Measurements from ENCODE around the gene KRTAP22-1. TPM values are rescaled to one million over a fixed set of nuclear protein-coding genes. Genes with fewer than 3 reads are reported as not detected.

Gene KRTAP22-1
- total and polyA plus RNA-seq, 2 of the 8 experiments (the other 6 are each of a cell fraction or from before 2014, with no cell fraction given) = not detected

DNA sequence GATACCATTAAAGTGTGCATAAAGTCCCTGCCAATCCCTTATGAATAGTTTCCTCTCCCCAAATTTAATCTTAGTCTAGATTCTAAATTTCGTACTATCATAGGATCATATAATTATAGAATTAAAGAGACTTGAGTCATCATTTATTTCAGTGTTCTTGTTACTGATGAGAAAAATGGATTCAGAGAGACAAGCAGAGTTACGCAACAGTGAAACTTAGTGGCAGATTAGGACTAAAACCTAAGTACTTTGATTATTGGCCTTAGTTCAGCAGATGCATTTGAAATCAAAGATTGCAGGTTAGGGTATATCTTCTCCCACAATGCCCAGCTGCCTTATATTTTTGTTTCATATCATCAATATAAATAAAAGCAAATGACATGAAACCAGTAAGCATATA is 38.9 kb upstream of the KRTAP22-1 start:
- Histone ChIP-seq H3K27ac (ENCODE audit: low read depth, low read length) (no peak overlapping the region), H3K9me3 (ENCODE audit: insufficient read depth in 2 of 2, low read depth in 1 of 2, low read length in 1 of 2) (0 out of 4 replicates have a peak, but pooled peaks cover 0 to 4% of the 10 kb centered on the region in 2 experiments), H3K4me2 (ENCODE audit: insufficient read depth in 1 of 2, low read depth in 2 of 2, low read length in 2 of 2) (no peak overlapping the region), H3K14ac (ENCODE audit: insufficient read length) (no peak overlapping the region), H2BK12ac (ENCODE audit: low read depth, low read length) (no peak overlapping the region), H4K5ac (ENCODE audit: insufficient read length, low read depth, low read length) (no peak overlapping the region), H3K27me3 (replicated peaks in 1 of 4; ENCODE audit: control insufficient read depth in 3 of 4, extremely low read depth in 1 of 4, insufficient read depth in 3 of 4, low read length in 3 of 4) (no peaks in the 10 kb centered on the region), H3K4ac (replicated peaks; ENCODE audit: insufficient read length, low read depth, low read length) (no peak overlapping the region), H2BK5ac (ENCODE audit: low read depth, low read length) (no peak overlapping the region), H3K9ac (replicated peaks in 1 of 4; ENCODE audit: extremely low read depth in 1 of 4, low read depth in 3 of 4, low read length in 3 of 4) (no peak overlapping the region), H3K4me1 (replicated peaks in 1 of 4; ENCODE audit: control insufficient read depth in 3 of 4, insufficient read depth in 4 of 4, low read length in 3 of 4) (no peaks in the 10 kb centered on the region), H3K56ac (replicated peaks; ENCODE audit: insufficient read length, low read depth, low read length) (no peak overlapping the region), H2BK15ac (ENCODE audit: low read length) (no peak overlapping the region), H2AFZ (ENCODE audit: low read length) (no peak overlapping the region), H3K36me3 (ENCODE audit: control insufficient read depth in 2 of 4, insufficient read depth in 4 of 4, low read length in 3 of 4) (no peaks in the 10 kb centered on the region), H3K79me2 (ENCODE audit: control insufficient read depth in 1 of 2, insufficient read depth in 2 of 2, low read length in 2 of 2) (no peaks in the 10 kb centered on the region), H4K8ac (ENCODE audit: extremely low read depth, insufficient read depth, low read length) (no peak overlapping the region), H3K18ac (ENCODE audit: extremely low read depth, low read length) (no peak overlapping the region), H2AK5ac (ENCODE audit: low read depth, low read length) (no peak overlapping the region), H3K23me2 (ENCODE audit: low read depth, low read length) (no peaks in the 10 kb centered on the region), H2BK120ac (replicated peaks; ENCODE audit: low read depth, low read length) (no peak overlapping the region), H3K79me1 (ENCODE audit: low read depth, low read length) (no peaks in the 10 kb centered on the region), H3K23ac (ENCODE audit: insufficient read length) (no peak overlapping the region), H4K20me1 (replicated peaks in 1 of 2; ENCODE audit: control insufficient read depth in 1 of 2, insufficient read depth in 2 of 2, low read length in 2 of 2) (no peaks in the 10 kb centered on the region), H4K91ac (replicated peaks; ENCODE audit: insufficient read length, low read length) (no peak overlapping the region), H2BK20ac (ENCODE audit: low read length) (no peak overlapping the region), H3K4me3 (ENCODE audit: extremely low read depth in 1 of 4, insufficient read depth in 2 of 4, low read depth in 3 of 4, low read length in 4 of 4) (no peak overlapping the region)
- no peak for TF ChIP-seq JUN (IDR thresholded peaks at IDR 0.05; ENCODE audit: low read depth, low read length)
- no peak for TF ChIP-seq SIX5 (IDR thresholded peaks at IDR 0.05; ENCODE audit: low read depth, low read length)
- TF ChIP-seq BRCA1 (IDR thresholded peaks at IDR 0.05; ENCODE audit: low read depth, low read length) = no peak
- peak; percentile 38; the same call in 1 of the 2 replicates for TF ChIP-seq CEBPB (IDR thresholded peaks at IDR 0.05; ENCODE audit: low read depth, low read length)
- TF ChIP-seq, protein P1, sequence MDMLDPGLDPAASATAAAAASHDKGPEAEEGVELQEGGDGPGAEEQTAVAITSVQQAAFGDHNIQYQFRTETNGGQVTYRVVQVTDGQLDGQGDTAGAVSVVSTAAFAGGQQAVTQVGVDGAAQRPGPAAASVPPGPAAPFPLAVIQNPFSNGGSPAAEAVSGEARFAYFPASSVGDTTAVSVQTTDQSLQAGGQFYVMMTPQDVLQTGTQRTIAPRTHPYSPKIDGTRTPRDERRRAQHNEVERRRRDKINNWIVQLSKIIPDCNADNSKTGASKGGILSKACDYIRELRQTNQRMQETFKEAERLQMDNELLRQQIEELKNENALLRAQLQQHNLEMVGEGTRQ (IDR thresholded peaks at IDR 0.05; ENCODE audit: low read length) = no peak
- TF ChIP-seq TAF7 (optimal IDR thresholded peaks at IDR 0.05; ENCODE audit: borderline replicate concordance, low read depth, low read length) = no peak
- TF ChIP-seq SRF (IDR thresholded peaks at IDR 0.05; ENCODE audit: low read depth, low read length) = no peak
- TF ChIP-seq KDM5A (IDR thresholded peaks at IDR 0.05; ENCODE audit: low read length) = no peak
- FAIRE-seq = no peak
- WGBS, 2 experiments (ENCODE audit: extremely low coverage in 1 of 2, insufficient coverage in 1 of 2, insufficient read length in 1 of 2, insufficient replicate concordance in 2 of 2, low coverage in 1 of 2, low lambda C conversion rate in 2 of 2, missing lambda C conversion rate in 1 of 2) = 80% methylated on average over 2 of the region's 2 CpGs; no CpG with 5 or more reads in 1 of the 2 experiments
- CTCF ChIA-PET (ENCODE audit: partially characterized antibody) = interaction anchor here (1.5 kb wide), 1 partner anchor 7 kb away, joined by 4 read pairs; no protein-coding TSS in a partner anchor
- no peak for DNase-seq (ENCODE audit: low read depth in 1 of 2, low spot score in 2 of 2)
- POLR2A ChIA-PET (ENCODE audit: partially characterized antibody) = no interaction called here

Measured in H1 (cell line).